Measurements from ENCODE around the gene MAP7. TPM values are rescaled to one million over a fixed set of nuclear protein-coding genes. Genes with fewer than 3 reads are reported as not detected.
"Not testable (repeated sequence)": the region's sequence is repeated elsewhere in the genome, so short reads cannot be mapped to it uniquely, and the experiment has no call there.

The MAP7 gene
- polyA plus RNA-seq, 3 donors, result 31.5 to 33.7 (median 33.2) TPM

DNA sequence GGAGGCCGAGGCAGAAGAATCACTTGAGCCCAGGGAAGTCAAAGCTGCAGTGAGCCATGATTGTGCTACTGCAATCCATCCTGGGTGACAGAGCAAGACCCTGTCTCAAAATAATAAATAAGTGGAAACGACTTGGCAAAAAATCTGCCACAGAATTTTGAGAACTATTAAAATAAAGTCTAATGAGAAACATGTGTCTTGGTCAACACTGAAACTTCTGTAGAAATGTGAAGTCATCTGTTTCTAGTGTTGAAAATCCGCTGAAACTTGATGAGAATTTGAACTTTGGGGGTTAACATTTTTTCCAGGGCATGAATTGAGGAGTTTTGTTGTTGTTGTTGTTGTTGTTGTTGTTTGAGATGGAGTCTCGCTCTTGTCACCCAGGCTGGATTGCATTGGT lies 231.5 kb downstream of the MAP7 start:
- no peak for DNase-seq (ENCODE audit: low read depth in 3 of 3, low spot score in 2 of 3)

DNA sequence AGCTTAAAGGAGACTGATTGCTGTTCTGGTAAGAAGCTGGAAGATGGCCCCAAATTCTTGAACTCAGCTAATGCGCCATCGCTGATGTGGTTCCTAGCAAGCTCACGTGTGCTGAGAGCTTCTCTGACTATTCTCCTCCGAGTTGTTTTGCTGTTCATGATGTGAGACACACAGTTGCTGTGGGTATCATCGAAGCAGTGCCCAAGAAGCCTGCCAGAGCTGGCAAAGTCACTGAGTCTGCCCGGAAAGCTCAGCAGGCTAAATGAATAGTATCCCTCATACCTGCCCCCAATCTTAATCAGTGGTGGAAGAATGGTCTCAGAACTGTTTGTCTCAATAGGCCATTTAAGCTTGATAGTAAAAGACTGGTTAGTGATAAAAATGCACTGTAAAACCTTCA lies 232.3 kb downstream of the MAP7 start:
- no peak for DNase-seq (ENCODE audit: low read depth in 3 of 3, low spot score in 2 of 3)

GRCh38 chr6:136317021-136317694 lies 233.1 kb downstream of the MAP7 start:
- DNase-seq (ENCODE audit: low read depth in 3 of 3, low spot score in 2 of 3), result peak in 1 of 3 donors; percentile 55

GRCh38 chr6:136315594-136315993 lies 234.6 kb downstream of the MAP7 start:
- DNase-seq (ENCODE audit: low read depth in 3 of 3, low spot score in 2 of 3), result no peak

DNA sequence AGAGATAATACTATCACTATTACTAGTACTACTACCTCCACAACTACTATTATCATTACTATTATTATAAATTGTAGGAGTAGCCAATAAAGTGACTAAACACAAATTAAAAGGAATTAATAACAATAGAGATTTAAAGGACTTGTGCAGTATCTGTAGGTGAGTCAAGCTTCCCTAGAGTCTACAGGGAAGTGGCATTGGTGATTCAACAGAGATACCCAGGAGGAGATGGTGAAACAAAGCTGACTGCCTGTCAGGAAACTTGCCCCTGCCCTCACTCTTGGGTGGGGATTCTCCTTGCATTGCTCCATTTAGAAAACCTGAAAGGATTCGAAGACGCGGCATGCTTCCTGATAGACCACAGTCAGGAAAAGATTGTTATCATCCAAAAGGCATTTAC lies 237.2 kb downstream of the MAP7 start:
- no peak for DNase-seq (ENCODE audit: low read depth in 3 of 3, low spot score in 2 of 3)

- DNase-seq (ENCODE audit: low read depth in 3 of 3, low spot score in 2 of 3), result no peak
Observed at GRCh38 chr6:136309729-136310311, 240.4 kb downstream of the MAP7 start.

DNA sequence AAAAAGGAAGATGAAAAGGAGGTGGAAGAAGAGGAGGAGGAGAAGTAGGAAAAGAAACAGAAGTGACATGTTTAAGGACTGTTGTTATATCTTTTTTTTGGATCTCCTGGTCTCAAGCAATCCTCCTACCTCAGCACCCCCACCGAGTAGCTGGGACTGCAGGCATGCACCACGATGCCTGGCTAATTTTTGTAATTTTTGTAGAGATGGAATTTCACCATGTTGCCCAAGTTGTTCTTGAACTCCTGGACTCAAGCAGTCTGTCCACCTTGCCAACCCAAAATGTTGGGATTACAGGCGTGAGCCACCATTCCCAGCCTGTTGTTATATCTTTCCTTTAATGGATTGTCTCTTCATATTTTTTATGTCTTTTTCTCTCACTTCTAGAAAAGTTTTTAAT lies 241.1 kb downstream of the MAP7 start:
- DNase-seq (ENCODE audit: low read depth in 3 of 3, low spot score in 2 of 3), result no peak

DNA sequence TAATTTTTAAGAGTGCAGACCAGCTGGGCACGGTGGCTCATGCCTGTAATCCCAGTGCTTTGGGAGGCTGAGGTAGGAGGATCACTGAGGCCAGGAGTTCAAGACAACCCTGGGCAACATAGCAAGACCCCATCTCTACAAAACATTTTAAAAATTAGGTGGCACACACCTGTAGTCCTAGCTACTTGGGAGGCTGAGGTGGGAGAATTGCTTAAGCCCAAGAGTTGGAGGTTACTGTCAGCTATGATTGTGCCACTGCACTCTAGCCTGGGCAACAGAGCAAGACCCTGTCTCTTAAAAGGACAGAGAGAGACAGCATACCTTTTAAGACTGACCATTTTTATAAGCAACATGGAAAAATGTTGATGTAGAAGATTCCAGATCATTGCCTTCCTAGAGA lies 241.8 kb downstream of the MAP7 start:
- DNase-seq (ENCODE audit: low read depth in 3 of 3, low spot score in 2 of 3), result not testable (repeated sequence)

- no peak for DNase-seq (ENCODE audit: low read depth in 3 of 3, low spot score in 2 of 3)
Observed at GRCh38 chr6:136307351-136307750, 242.9 kb downstream of the MAP7 start.

GRCh38 chr6:136306466-136306865 lies 243.8 kb downstream of the MAP7 start:
- DNase-seq (ENCODE audit: low read depth in 3 of 3, low spot score in 2 of 3), result no peak

GRCh38 chr6:136304410-136304809 lies 245.8 kb downstream of the MAP7 start:
- DNase-seq (ENCODE audit: low read depth in 3 of 3, low spot score in 2 of 3), result no peak

- DNase-seq (ENCODE audit: low read depth in 3 of 3, low spot score in 2 of 3), result no peak
Observed at GRCh38 chr6:136303516-136303915, 246.7 kb downstream of the MAP7 start.

- no peak for DNase-seq (ENCODE audit: low read depth in 3 of 3, low spot score in 2 of 3)
Observed at GRCh38 chr6:136294621-136295020, 255.6 kb downstream of the MAP7 start.

Other genes with a start within 250 kb of the MAP7 start
- 1 to 10 TPM; 6.1 to 6.5 (median 6.2) TPM for gene MAP3K5, start 242.1 kb upstream of the MAP7 start, polyA plus RNA-seq (ENCODE audit: insufficient read length in 3 of 3)